Measurements from ENCODE around the gene GAREM1.

The GAREM1 gene

GRCh38 chr18:32422978-32423740 lies 47.5 kb downstream of the GAREM1 start:
- no peak for DNase-seq

DNA sequence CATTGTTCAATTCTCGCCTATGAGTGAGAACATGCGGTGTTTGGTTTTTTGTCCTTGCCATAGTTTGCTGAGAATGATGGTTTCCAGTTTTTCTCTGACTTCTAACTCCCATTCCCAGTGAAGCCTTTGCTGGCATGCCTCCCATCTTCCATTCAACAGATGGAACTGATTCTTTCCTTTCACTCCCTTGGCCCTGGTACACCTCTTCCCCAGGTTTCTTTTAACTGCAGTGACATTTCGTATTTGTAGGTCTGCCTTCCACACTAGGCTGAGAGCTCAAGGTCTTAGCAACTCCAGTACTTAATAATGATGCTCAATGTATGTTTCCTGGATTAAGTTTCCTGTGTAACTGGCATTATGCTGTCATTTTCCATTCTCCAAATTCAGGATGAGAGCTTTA lies 48.5 kb downstream of the GAREM1 start:
- no peak for DNase-seq

- peak; percentile 26 for DNase-seq
These were observed 50.5 kb downstream of the GAREM1 start for GRCh38 chr18:32420084-32420750.

- no peak for DNase-seq
These were observed 52.5 kb downstream of the GAREM1 start for GRCh38 chr18:32418148-32418547.

DNA sequence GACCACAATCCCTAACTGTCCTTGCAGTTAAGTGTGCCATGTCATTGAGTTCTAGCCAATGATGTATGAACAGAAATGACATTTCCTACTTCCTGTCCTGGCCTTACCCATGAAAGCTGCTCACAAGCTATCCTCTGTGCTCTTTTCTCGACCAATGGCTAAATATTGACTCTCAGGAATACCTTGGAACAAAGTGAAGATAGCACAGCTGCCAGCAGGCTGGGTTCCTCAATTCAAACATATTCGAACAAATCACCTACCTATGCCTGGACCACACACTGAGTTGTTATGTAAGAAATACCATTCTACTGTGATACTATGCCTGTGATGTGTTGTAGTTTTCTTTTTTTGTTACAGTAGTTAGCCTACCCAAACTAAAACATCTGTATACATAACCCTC lies 65.1 kb downstream of the GAREM1 start:
- no peak for DNase-seq

DNA sequence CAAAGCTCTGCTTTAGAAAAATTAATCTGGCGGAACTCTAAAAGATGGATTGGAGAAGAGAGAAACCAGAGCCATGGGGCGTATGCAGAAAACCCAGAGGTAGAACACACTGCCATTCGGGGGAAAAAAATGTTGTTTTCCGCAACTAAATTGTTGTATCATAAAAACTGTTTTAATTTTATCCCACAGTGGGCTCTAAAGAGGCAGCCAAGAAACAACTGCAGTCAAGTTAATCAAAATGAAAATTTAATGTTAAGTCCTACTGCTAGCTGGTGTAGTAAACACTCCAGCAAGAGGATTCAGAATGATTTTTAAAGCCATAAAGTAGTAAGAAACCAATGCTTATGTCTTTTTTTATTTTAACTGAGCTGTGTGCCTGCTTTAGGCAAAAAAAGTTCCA lies 69.1 kb downstream of the GAREM1 start:
- DNase-seq = no peak

- no peak for DNase-seq
These were observed 77.3 kb downstream of the GAREM1 start for GRCh38 chr18:32393407-32393806.

- DNase-seq = no peak
These were observed 79.6 kb downstream of the GAREM1 start for GRCh38 chr18:32391126-32391525.

DNA sequence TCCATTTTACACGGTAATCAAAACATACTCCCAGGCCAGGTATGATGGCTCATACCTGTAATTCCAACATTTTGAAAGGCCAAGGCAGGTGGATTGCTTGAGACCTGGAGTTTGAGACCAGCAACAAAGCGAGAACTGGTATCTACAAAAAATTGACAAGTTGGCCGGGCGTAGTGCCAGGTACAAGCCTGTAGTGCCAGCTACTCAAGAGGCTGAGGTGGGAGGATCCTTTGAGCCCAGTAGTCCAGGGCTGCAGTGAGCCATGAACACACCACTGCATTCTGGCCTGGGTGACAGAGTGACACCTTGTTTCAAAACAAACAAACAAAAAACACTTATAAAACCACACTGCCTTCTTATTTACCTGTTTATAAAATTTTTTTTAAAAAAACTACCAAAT lies 80.8 kb downstream of the GAREM1 start:
- DNase-seq = no peak

DNA sequence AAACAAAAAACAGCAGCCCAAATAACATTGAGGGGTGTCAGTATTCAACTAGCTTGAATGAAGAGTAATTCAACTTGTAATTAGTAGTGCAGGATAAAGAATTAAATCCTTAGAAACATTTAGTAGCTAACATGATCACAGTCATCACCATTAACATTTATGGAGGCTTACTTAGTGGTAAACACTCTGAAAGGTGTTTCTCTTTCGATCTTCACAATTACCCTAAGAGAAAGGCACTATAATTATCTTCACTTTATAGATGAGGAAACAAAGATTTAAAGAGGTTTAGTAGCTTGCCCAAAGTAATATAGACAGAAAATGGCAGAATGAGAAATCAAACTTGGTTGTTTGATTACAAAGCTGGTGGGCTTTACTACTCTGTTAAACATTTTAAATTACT lies 81.5 kb downstream of the GAREM1 start:
- no peak for DNase-seq

DNA sequence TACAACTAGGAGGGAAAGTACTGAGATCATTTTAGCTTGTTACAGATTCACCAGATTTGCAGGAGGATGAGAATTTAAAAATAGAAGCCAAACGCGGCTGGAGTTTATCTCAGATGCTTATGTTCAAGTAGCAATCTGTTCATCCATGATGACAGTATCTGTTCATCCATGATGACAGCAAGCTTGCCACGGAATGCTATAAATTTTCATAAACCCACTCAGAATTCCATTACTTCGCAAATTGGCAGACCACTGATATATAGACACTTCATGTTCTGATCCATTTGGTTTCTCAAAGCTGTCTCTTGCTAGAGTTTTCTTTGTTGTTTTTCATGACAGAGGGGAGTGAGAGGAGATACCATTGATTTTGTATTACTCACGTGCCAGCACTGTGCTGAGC lies 84.2 kb downstream of the GAREM1 start:
- no peak for DNase-seq

DNA sequence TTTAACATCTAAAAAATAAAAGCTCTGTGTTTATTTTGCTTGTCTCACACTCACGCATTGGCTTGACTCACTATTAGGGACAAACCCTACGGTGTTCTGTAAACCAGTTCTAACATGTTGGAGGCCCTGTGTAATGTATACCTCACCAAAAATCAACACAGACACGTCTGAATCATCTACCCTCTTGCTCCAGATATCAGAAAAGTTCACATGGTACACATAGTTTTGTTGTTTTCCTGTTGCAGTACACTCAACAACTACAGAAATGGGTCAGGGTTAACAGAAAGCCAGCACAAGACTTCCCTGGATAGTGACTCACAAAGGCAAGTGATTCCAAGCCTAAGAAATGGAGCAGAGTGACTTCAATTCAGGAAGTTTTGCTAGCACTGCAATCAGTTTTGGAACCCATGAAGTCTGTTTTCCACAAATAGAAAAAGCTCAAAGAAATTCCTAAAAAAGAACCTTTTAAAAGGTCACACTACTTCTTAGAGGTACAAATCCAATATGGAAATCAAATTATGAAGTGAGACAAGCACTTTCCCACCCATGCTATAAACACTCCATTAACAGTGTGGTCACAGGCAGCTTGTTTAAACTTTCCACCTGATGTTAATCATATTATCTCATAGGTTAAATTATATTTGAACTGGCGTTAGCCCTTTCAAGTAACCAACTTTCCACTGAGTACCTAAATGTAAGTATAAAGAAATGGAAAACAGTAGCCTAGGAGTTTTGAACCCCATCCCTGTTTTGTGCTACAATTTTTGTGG lies 87.4 kb downstream of the GAREM1 start:
- DNase-seq = no peak

DNA sequence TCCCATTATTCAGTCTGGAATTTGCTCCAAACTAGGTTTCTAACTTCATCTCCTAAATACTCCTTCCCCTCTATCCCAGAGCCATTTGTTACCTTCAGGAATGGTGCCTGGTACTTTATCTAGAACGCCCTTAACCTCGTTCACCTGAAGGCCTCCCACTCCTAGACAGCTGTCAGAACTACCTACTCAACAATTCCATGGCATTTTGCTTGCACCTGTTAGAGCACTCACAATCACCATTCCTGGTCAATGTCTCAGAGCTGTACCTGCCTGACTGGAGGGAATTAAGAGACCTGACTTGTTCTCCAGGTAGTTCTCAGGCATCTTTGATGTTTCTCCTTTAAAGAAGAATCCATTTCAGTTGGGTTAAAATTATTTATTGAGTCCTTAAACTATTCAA lies 88.9 kb downstream of the GAREM1 start:
- no peak for DNase-seq

DNA sequence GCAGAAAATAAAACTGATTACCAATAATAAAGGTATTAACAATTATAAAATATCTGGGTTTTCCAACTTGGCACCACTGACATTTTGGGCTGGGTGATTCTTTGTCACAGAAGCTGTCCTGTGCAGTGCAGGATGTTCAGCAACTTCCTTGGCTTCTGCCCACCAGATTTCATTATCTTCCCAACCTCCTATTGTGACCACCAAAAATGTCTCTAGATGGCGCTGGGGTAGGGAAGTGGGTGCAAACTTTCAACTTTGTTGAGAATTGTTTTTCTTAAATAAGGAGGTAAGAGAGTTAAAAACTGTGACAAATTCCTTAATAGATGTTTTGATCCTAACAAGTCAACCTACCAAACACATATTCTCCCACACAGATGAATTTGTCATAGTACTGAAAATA lies 90.1 kb downstream of the GAREM1 start:
- no peak for DNase-seq

DNA sequence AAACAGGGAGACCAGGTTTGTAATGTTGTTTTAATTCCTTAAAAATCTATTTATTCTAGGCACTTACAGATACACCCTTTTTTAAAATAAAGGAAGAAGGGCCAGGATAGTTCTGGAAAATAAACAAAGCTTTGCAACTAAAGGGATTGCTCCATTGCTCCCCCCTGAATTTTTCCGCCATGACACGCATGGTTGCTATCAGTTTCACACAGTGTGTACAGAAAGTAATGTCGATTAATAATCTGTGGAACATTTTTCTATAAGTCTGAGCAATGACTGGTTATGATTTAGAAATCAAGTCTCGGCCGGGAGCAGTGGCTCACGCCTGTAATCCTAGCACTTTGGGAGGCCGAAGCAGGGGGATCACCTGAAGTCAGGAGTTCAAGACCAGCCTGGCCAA lies 90.8 kb downstream of the GAREM1 start:
- no peak for DNase-seq

GRCh38 chr18:32378705-32379104 lies 92.0 kb downstream of the GAREM1 start:
- DNase-seq = no peak

- no peak for DNase-seq
These were observed 96.7 kb downstream of the GAREM1 start for GRCh38 chr18:32373995-32374394.

DNA sequence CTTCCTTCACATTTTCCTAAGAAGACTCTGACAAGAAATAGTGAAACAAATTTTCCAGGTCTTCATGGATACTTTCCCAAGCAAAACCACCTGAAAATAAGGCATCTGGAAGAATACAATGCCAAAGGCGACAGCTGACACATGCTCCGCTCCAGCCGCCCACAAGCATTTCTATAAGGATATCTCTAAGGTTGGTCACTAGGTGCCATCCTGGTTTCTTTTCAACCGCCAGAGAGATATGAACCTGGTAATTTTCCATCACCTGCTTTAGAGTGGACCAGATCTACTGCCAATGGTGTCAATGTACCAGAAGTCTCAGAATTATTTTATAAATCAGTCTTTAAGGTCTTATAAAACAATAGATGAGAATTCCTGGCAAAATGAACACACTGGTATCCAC lies 97.2 kb downstream of the GAREM1 start:
- no peak for DNase-seq

- DNase-seq = no peak
These were observed 98.2 kb downstream of the GAREM1 start for GRCh38 chr18:32372381-32373061.

DNA sequence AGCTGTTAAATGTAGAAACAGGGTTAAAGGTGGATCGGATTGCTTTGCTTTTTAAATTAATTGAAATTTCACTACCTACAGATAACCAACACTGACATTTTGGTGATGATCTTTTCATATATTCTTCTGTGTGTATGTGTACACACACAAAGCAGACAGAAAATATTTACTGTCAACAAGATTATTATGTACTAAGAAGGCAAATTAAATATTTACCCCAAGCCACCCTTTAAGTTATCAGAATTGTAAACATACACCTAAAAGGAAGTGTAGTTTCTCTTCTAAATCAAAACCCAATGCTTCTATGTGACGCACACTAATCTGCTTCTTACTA lies 98.7 kb downstream of the GAREM1 start:
- no peak for DNase-seq

DNA sequence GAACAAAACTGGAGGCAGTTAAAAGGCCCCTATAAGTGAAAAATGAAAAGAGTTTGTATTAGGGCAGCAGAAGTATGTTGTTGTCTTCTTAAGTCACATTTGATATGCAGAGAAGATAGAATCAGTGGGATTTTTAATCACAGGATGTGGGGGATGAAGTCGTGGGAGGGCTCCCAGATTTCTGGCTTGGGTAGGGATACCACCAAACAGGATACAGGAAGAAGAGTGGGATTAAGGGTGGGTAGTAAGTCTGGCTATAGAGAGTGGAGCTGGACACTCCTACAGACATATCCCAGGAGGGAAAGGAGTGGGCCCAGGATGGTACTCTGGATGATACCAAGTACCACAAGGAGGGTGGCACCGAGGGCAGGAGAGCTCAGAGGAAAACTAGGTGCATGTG lies 99.3 kb downstream of the GAREM1 start:
- no peak for DNase-seq

- no peak for DNase-seq
These were observed 101.7 kb downstream of the GAREM1 start for GRCh38 chr18:32368991-32369390.

- DNase-seq = no peak
These were observed 102.5 kb downstream of the GAREM1 start for GRCh38 chr18:32368170-32368569.

Measured in inflammatory macrophage treated with lipopolysaccharide for 4 hours (primary cell).